Measurements from ENCODE around the gene IFIT2.

IFIT2 gene

GRCh38 chr10:89274928-89275327 is 26.9 kb upstream of the IFIT2 start:
- no peaks in the 10 kb centered on the region for H4K20me1 ChIP-seq
- no peaks in the 10 kb centered on the region for H3K36me3 ChIP-seq
- H3K4me2 ChIP-seq = no peak overlapping the region
- H3K27me3 ChIP-seq = no peaks in the 10 kb centered on the region
- H3K9me3 ChIP-seq (replicated peaks in 1 of 11) = no peaks in the 10 kb centered on the region
- peaks cover 0 to 23% (median 0%) of the 10 kb centered on the region in 10 experiments; a peak in 4 of 20 replicates for H3K4me1 ChIP-seq
- no peak overlapping the region for H3K4me3 ChIP-seq
- TF ChIP-seq Cebpa-rat (IDR thresholded peaks at IDR 0.05) = no peak
- H3K9ac ChIP-seq = no peak overlapping the region
- no peak overlapping the region for H3K27ac ChIP-seq

- Histone ChIP-seq H4K20me1 (no peaks in the 10 kb centered on the region), H3K9ac (no peak overlapping the region), H3K4me3 (no peak overlapping the region), H3K36me3 (no peaks in the 10 kb centered on the region), H3K4me2 (no peak overlapping the region), H3K27ac (no peak overlapping the region), H3K27me3 (no peaks in the 10 kb centered on the region), H3K4me1 (peaks cover 0 to 23% (median 0%) of the 10 kb centered on the region in 10 experiments; a peak in 4 of 20 replicates), H3K9me3 (replicated peaks in 1 of 11) (no peaks in the 10 kb centered on the region)
- TF ChIP-seq Cebpa-rat (IDR thresholded peaks at IDR 0.05) = no peak
Measured at GRCh38 chr10:89275383-89275782, 26.5 kb upstream of the IFIT2 start.

DNA sequence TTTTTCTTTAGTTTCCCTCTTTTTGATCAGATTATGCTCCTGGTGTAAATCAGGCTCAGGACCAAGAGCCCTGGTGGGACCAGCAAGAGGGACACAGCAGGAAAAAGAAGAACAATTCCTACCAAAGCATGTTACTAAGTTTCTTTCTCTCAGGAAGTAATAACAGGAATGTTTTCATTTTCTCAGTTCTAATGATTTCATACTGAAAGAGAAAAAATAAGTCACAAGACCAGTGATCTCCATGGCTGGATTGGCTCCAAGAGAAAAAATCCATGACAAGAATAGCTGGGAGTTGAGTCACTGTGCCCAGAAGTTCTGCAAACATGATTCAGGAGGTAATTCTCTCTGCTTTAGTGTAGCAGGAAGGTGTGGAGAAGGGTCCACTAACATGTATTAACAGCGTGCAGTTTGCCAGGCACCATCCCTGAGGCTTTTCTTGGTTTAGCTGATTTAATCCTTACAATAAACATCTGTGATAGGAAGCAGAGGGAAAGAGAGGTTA is 23.8 kb upstream of the IFIT2 start:
- TF ChIP-seq Cebpa-rat (IDR thresholded peaks at IDR 0.05) = no peak
- peak overlapping the region in 1 of 11 experiments; percentile 13; a peak in 1 of 22 replicates for H3K27ac ChIP-seq
- no peak overlapping the region for H3K4me3 ChIP-seq
- H3K36me3 ChIP-seq = no peaks in the 10 kb centered on the region
- H3K9ac ChIP-seq = 0 out of 22 replicates have a peak overlapping the region, but pooled peaks of 1 of the 11 experiments have one; percentile 29
- peak overlapping the region in 2 of 11 experiments; percentile 56 to 66; a peak in 4 of 22 replicates for H3K4me2 ChIP-seq
- H4K20me1 ChIP-seq = no peaks in the 10 kb centered on the region
- H3K4me1 ChIP-seq = peaks cover 0 to 29% (median 0%) of the 10 kb centered on the region in 10 experiments; a peak in 8 of 20 replicates
- no peaks in the 10 kb centered on the region for H3K9me3 ChIP-seq (replicated peaks in 1 of 11)
- no peaks in the 10 kb centered on the region for H3K27me3 ChIP-seq

- H3K9me3 ChIP-seq (replicated peaks in 1 of 11) = no peaks in the 10 kb centered on the region
- H3K4me1 ChIP-seq = peaks cover 0 to 38% (median 2%) of the 10 kb centered on the region in 10 experiments; a peak in 8 of 20 replicates
- no peak overlapping the region for H3K4me3 ChIP-seq
- no peak overlapping the region for H3K27ac ChIP-seq
- TF ChIP-seq Cebpa-rat (IDR thresholded peaks at IDR 0.05) = no peak
- no peaks in the 10 kb centered on the region for H4K20me1 ChIP-seq
- H3K4me2 ChIP-seq = peak overlapping the region in 2 of 11 experiments; percentile 11 to 28; a peak in 2 of 22 replicates
- H3K27me3 ChIP-seq = no peaks in the 10 kb centered on the region
- no peaks in the 10 kb centered on the region for H3K36me3 ChIP-seq
- H3K9ac ChIP-seq = no peak overlapping the region
Measured at GRCh38 chr10:89278900-89279392, 22.9 kb upstream of the IFIT2 start.

- peaks cover 0 to 40% (median 2%) of the 10 kb centered on the region in 10 experiments; a peak in 8 of 20 replicates for H3K4me1 ChIP-seq
- H3K9me3 ChIP-seq (replicated peaks in 1 of 11) = no peaks in the 10 kb centered on the region
- H3K36me3 ChIP-seq = no peaks in the 10 kb centered on the region
- H3K4me3 ChIP-seq = no peak overlapping the region
- no peak for TF ChIP-seq Cebpa-rat (IDR thresholded peaks at IDR 0.05)
- H4K20me1 ChIP-seq = no peaks in the 10 kb centered on the region
- no peak overlapping the region for H3K27ac ChIP-seq
- H3K27me3 ChIP-seq = no peaks in the 10 kb centered on the region
- peak overlapping the region in 2 of 11 experiments; percentile 11 to 28; a peak in 2 of 22 replicates for H3K4me2 ChIP-seq
- no peak overlapping the region for H3K9ac ChIP-seq
Measured at GRCh38 chr10:89279421-89279869, 22.4 kb upstream of the IFIT2 start.

- Histone ChIP-seq H3K27me3 (no peaks in the 10 kb centered on the region), H3K4me3 (no peak overlapping the region), H3K9me3 (replicated peaks in 1 of 11) (no peaks in the 10 kb centered on the region), H3K4me1 (peaks cover 0 to 40% (median 2%) of the 10 kb centered on the region in 10 experiments; a peak in 8 of 20 replicates), H4K20me1 (no peaks in the 10 kb centered on the region), H3K9ac (no peak overlapping the region), H3K36me3 (no peaks in the 10 kb centered on the region), H3K4me2 (no peak overlapping the region), H3K27ac (no peak overlapping the region)
- TF ChIP-seq Cebpa-rat (IDR thresholded peaks at IDR 0.05) = no peak
Measured at GRCh38 chr10:89280508-89280907, 21.3 kb upstream of the IFIT2 start.

DNA sequence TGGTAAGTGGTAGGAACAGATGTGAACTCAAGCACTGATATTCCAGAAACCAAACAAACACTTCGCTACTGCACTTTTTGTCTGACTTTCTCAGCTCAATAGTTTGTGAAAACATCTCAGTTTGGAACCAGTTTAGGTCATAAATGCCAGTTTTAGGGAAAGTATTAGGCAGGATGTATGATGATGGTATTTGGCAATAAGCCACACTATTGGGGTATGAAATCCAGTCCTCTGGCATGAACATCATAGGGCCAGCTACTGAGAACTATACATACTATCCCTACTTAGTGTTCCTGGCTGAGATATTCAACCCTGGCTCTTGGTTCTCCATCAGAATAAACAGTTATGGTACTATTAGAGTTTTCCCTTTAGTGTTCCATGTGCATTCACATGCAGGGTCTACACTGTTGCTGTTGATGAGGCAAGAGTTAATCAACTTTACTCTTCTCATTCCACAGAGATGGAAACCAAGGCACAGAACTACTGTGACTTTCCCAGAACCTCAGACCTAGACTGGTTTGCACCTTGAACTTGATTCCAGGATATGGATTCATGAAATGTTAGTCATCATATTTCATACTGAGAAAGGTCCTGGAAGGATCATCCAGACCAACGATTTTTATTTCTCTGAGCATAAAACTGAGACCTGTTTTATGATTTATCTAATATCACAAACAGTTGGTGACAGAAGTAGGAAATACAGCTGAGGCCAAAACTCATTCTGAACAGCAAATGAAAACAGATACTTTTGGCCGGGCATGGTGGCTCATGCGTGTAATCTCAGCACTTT is 20.0 kb upstream of the IFIT2 start:
- H3K36me3 ChIP-seq = no peaks in the 10 kb centered on the region
- H3K27me3 ChIP-seq = no peaks in the 10 kb centered on the region
- H3K9ac ChIP-seq = no peak overlapping the region
- H3K4me2 ChIP-seq = no peak overlapping the region
- H4K20me1 ChIP-seq = no peaks in the 10 kb centered on the region
- H3K4me1 ChIP-seq = peaks cover 0 to 39% (median 2%) of the 10 kb centered on the region in 10 experiments; a peak in 8 of 20 replicates
- no peak overlapping the region for H3K27ac ChIP-seq
- no peak overlapping the region for H3K4me3 ChIP-seq
- no peaks in the 10 kb centered on the region; a peak in 1 of 22 replicates for H3K9me3 ChIP-seq (replicated peaks in 1 of 11)
- no peak for TF ChIP-seq Cebpa-rat (IDR thresholded peaks at IDR 0.05)

DNA sequence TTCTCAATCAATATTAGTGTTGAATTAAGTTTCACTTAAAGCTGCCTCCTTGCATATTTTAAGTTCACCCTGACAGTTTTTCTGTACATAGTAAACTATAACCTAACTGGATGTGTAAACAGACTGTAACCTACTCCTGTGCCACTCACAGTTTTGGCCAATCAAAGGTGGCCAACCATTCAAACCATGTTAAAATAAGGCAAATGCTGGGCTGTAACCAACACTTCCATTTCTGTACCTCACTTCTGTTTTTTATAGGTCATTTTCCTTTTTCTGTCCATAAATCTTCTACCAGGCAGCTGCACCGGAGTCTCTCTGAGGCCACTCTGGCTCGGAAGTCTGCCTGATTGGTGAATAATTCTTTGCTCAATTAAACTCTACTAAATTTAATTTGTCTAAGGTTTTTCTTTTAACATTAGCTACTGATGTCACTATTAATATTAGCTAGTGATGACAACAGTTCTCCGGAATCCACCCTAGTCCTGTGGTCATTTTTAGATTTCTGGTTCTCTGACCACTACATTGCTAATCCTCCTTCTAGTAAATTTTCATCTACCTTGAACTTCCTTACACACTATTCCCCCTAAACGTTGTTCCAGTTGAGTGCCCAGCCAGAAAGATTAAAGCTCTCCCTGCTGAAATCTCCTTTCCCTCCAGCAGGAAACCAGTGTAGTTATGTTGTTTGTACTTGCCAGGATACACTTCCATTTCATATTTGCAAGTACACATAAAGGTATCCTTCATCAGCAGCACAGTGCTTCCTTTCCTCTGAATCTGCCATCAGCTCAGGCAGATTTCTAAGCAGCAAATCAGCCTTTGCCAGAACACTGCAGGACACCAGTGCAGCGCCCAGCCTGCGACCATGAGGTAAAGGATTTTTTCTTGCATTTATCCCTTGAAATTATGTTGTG is 18.6 kb upstream of the IFIT2 start:
- no peaks in the 10 kb centered on the region for H3K36me3 ChIP-seq
- TF ChIP-seq Cebpa-rat (IDR thresholded peaks at IDR 0.05) = no peak
- H4K20me1 ChIP-seq = no peaks in the 10 kb centered on the region
- H3K4me2 ChIP-seq = peak overlapping the region in 5 of 11 experiments; percentile 11 to 30 (median 16); a peak in 1 of 22 replicates
- no peak overlapping the region for H3K9ac ChIP-seq
- H3K27ac ChIP-seq = no peak overlapping the region
- no peaks in the 10 kb centered on the region for H3K27me3 ChIP-seq
- no peak overlapping the region for H3K4me3 ChIP-seq
- peaks cover 0 to 9% (median 6%) of the 10 kb centered on the region in 11 experiments; a peak in 16 of 22 replicates for H3K9me3 ChIP-seq (replicated peaks in 1 of 11)
- H3K4me1 ChIP-seq = peaks cover 0 to 25% (median 2%) of the 10 kb centered on the region in 10 experiments; a peak in 8 of 20 replicates
